DOHH2 (cell line): ENCODE results near the gene CYP26A1.

ENCODE experiments used
- EZH2phosphoT487 ChIP-seq: fragments of 200-600 bp; sonication (generic); IDR thresholded peaks from 2 replicates; pipeline ENCODE4 v1.6.1; 2017; ENCODE audit warnings: borderline replicate concordance, mild to moderate bottlenecking, antibody characterized with exemption, low read length, moderate library complexity, mixed read lengths
- TF ChIP-seq, protein P1 (sequence below): fragments of 200-600 bp; sonication (generic); IDR thresholded peaks from one replicate; pipeline ENCODE4 v1.5.1; 2014; ENCODE audit warnings: antibody characterized with exemption, mild to moderate bottlenecking, low read depth, low read length; ENCODE audit not compliant: poor library complexity, severe bottlenecking

DNA sequence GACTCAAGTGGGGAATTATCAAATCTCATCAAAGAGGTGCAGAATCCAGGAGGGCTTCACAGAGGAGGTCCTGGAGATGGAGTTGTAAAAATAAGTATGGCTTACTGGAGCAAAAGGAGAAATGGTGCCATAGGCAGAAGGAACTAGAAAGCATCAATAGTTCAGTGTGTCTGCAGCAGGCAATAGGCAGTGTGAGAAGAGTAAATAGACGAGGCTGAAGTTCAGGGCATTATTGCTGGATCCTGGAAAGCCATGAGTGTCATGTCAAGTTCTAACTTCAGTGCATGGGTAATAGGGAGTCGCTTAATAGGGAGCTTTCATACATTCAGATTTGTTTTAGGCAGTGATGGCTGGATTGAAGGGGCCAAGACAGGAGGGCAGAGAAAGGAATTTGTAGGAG lies 39.3 kb downstream of the CYP26A1 start:
- TF ChIP-seq, protein P1, sequence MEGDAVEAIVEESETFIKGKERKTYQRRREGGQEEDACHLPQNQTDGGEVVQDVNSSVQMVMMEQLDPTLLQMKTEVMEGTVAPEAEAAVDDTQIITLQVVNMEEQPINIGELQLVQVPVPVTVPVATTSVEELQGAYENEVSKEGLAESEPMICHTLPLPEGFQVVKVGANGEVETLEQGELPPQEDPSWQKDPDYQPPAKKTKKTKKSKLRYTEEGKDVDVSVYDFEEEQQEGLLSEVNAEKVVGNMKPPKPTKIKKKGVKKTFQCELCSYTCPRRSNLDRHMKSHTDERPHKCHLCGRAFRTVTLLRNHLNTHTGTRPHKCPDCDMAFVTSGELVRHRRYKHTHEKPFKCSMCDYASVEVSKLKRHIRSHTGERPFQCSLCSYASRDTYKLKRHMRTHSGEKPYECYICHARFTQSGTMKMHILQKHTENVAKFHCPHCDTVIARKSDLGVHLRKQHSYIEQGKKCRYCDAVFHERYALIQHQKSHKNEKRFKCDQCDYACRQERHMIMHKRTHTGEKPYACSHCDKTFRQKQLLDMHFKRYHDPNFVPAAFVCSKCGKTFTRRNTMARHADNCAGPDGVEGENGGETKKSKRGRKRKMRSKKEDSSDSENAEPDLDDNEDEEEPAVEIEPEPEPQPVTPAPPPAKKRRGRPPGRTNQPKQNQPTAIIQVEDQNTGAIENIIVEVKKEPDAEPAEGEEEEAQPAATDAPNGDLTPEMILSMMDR: no peak
- no peak for TF ChIP-seq EZH2phosphoT487
